Activated CD8-positive, alpha-beta memory T cell treated with anti-CD3 and anti-CD28 coated beads, Interleukin-2, amount 50 U/mL, for 48 hours (primary cell): ENCODE results near the gene DCLK2.

Experiments used
- DNase-seq: peaks from one replicate; pipeline ENCODE4 v3.0.0-alpha.2; 2020

DCLK2 gene

GRCh38 chr4:150212485-150212884, 134.2 kb downstream of the DCLK2 start:
- no peak for DNase-seq

- no peak for DNase-seq
Observed at GRCh38 chr4:150212927-150213326, 134.7 kb downstream of the DCLK2 start.

GRCh38 chr4:150215601-150216000, 137.4 kb downstream of the DCLK2 start:
- no peak for DNase-seq

- DNase-seq = no peak
Observed at GRCh38 chr4:150216726-150217125, 138.5 kb downstream of the DCLK2 start.

DNA sequence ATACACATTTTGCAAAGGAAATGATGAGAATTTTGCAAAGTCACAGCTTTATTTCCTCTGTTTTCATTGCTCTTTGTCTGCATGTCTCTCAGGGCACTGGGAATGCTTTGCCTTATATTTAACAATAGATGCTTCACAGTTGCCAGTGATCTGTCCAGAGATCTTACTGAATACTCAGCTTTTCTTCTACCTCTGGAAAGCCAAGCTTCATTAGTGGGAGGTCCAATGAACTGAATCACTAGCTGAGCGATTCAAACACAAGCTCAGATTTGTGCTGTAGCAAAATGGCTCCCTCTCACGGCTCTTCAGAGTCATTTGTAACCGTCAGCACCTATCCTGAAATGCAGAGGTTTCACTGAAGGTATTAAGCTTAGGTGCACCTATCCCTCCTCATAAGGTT, 138.9 kb downstream of the DCLK2 start:
- DNase-seq = no peak

GRCh38 chr4:150217808-150218207, 139.6 kb downstream of the DCLK2 start:
- no peak for DNase-seq

- no peak for DNase-seq
Observed at GRCh38 chr4:150218447-150218846, 140.2 kb downstream of the DCLK2 start.

DNA sequence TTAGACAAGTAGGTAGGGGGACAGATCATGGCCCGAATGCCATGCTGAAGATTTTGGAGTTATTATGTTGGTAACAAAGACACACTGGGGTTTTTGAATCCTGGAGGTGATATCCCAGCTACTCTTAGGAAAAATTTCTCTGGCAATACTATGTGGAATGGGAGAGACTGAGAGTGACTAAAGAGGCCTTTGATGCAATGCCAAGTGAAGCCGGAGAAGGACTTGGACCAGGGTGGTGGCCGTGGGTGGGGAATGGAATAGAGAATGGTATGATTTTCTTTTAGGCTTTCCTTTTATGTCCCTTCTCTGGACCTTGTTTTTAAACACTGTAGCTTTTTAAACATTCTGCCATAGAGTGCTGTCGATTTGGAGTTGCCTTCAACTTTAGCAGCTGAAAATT, 141.6 kb downstream of the DCLK2 start:
- no peak for DNase-seq

DNA sequence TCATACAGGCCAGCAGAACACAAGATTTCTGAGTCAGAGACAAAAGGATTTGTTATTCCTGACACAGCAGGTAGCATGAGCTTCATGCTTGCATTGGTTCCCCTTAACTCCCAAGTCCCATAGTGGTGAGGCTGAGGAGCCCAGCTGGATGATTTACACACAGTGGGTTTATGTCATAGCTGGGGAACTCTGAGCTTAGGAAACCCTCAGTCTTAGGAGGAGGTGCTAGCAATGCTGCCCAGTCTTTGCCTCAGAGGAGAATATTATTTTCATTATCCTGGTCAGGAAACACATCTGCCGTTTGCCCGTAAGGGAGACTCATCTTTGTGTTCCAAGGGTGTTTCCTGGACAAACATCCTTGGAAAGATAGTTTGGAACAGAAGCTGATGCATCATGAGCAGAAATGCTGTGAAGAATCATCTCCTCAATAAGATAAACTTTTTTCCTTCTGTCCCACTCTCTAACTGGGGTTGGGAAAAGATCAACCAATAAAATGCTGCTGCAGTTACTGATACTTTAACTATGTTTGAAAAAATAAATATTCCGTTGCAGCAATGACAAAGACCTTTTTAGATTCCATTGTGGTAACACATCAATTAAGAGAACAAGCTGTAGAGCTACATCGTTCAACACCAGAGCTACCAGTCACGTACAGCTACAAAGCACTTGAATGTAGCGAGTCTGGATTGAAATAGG, 146.8 kb downstream of the DCLK2 start:
- no peak for DNase-seq

DNA sequence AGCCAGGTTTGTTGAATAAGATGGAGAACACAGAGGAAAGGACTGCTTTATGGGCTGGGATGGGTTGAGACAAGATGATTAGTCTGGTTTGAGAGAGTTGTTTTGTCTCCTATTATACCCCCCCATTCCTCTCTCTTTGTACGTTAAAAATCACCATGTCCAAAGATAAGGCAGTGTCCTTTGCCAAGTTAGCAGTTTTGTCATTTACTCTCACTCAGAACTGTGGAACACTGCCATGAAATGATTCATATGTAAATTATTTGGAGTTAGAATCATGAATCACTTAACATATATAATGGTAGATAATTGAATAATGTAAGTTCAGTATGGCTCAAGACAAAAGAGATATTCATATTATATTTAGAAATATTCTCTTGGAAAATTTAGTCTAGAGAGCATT, 151.3 kb downstream of the DCLK2 start:
- DNase-seq = no peak

DNA sequence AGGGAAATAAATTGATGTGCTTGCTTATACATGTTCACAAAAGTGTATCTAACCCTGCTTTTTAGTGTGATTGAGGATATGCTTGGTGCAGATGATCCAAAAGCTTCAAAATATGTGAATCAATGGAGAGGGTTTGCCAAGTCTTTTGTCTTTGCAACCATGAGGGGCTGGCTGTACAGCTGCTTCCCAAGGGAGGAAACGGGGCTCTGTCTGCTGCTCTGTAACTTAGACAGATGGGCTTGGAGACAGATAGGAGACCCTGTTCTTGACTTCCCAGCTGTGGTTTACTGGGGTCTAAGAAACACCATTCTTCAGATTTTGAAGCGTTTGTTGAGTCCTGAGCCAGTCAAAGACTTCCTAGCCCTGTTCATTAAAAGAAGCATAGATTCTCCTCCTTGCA, 152.3 kb downstream of the DCLK2 start:
- DNase-seq = no peak

DNA sequence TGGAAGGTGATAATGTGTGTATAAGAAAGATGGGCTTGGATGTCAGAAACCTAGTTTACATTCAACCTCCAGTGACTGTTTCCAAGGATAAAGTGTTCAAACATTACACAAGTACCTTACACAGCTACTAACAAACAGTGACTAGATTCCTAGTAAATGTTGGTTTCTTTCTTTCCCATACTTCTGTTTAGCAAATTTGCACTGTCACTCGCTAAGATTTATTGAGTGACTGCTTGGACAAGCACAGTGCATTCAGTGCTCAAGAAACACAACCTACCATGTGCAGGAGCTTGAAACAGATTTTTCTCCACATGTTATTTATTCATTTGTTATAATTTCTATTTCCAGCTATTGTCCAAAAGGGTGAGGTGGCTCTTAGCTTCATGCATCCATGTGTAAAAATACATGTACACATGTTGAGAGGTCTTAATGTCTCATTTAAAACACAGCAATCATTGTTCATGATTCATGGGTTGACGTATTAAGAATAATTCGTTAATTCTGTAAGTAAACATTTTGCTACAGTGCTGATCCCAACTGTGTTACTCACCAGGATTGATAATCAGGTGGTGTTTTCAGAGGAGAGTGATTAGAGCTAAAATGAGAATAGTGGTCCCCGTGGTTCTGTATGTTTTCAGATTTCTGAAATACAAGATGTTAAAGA, 153.0 kb downstream of the DCLK2 start:
- no peak for DNase-seq

- DNase-seq = no peak
Observed at GRCh38 chr4:150232029-150232428, 153.8 kb downstream of the DCLK2 start.

GRCh38 chr4:150234246-150234645, 156.0 kb downstream of the DCLK2 start:
- DNase-seq = no peak

DNA sequence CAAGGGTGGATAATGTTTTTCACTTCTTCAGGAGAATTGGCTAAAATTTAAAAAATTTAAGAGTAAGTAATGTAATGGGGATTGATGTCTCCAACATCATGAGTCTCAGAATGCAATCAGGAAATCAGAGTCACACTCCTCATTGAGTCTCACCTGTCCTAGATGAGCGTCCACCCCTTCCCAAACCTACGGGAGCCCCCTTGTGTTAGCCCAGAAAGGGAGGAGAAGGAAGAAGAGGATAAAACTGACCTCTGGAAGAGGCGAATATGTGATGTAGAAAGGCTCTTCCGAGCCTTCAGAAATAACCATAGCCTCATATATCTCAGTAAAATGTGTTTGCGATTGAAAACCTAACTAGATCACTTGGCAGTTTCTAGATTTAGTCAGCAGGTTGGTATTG, 157.1 kb downstream of the DCLK2 start:
- DNase-seq = no peak

DNA sequence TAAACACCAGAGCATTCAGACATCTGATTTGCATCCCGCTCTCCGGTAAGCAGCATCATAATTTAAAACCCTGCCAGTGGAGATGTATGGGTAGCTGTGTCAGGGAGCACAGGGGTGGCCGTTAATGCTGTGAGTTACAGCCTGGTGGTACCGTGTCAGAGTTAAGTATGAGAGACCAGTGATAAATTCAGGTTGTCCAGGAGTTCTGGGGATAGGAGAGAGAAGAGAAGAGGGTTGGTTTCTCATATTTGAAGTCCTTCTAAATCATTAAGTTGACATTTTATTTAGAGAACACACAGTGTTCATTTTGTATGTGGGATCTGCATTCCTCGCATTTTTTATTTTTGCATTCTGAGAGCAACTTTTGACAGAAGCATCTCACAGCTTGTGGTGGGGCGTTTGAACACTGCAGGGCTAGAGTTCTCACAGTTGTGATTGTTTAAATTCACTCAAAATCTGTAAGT, 157.6 kb downstream of the DCLK2 start:
- DNase-seq = no peak

- no peak for DNase-seq
Observed at GRCh38 chr4:150236626-150237025, 158.4 kb downstream of the DCLK2 start.

DNA sequence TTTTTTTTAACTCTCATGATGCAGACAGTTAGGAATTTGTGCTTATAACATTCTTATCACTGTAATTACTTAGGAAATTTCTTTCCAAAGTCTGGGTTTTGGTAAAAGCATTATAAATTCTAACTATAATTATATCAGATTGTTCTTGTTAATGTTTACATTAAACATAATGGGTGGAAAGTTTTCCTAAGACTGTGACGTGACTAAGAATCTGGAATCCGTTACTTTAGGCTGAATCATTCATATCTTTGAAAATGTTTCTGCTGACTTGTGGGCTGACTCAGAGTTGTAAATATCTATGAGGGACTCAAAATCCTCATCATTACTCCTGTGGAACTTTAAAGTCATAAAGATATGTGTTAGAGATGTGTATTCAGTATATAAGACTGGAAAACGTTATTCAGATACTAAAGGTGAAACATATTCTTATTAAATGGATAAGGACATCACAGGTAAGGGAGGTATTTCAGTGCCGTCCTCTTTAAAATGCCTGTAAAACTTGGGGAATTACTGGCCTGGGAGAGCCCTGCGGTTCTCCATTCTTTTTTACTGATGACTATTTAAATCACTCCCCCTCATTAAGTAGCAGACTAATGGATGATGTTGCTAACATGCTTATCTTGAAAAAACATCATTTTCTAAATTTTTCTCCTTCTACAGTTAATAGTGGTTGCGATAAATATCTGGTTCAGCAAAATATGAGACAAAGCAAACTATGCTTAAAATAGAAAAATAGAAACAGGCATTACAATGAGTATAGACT, 159.0 kb downstream of the DCLK2 start:
- no peak for DNase-seq

DNA sequence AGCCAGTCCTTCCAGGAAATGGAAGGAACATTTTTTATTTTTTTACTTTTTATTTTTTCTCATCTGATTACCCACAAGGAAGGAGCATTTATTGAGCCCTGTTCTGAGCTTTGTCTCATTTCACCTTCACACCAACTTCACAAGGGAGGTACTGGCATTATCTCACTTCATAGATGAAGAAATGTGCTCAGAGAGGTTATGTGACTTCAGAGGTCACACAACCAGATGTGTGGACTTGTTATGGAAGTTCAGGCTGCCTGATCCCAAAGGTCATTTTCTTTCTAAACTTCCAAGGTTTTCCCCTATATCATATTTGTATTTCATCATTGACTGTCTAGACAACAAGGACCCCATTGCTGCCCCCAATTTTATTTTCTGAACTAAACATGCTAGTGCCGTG, 160.3 kb downstream of the DCLK2 start:
- no peak for DNase-seq

GRCh38 chr4:150240011-150240410, 161.8 kb downstream of the DCLK2 start:
- no peak for DNase-seq

GRCh38 chr4:150242820-150243458, 164.7 kb downstream of the DCLK2 start:
- no peak for DNase-seq

GRCh38 chr4:150243932-150244331, 165.7 kb downstream of the DCLK2 start:
- DNase-seq = no peak

GRCh38 chr4:150244600-150244999, 166.4 kb downstream of the DCLK2 start:
- DNase-seq = no peak

DNA sequence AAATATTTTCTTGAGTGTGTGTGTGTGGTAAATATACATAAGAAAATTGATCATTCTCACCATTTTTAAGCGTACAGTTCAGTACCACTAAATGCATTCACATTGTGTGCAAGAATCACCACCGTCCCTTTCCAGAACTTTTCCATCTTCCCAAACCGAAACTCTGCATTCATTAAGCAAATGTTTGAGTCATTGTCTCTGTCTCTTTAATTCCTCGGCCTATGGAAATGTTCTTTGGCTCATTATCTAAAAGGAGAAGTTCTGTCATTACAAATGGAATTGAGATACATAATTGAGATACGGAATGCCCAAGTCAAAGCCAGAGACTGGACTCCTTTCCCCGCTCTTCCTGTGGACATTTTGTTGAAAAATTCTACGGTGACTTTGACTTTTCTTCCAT, 168.9 kb downstream of the DCLK2 start:
- no peak for DNase-seq
